AG08396 (cell line): ENCODE results near the gene HCAR3.

Experiments used
- DNase-seq: peaks from one replicate; pipeline ENCODE4 v3.0.0; 2012; ENCODE audit warnings: low spot score, mixed read lengths

Gene HCAR3

DNA sequence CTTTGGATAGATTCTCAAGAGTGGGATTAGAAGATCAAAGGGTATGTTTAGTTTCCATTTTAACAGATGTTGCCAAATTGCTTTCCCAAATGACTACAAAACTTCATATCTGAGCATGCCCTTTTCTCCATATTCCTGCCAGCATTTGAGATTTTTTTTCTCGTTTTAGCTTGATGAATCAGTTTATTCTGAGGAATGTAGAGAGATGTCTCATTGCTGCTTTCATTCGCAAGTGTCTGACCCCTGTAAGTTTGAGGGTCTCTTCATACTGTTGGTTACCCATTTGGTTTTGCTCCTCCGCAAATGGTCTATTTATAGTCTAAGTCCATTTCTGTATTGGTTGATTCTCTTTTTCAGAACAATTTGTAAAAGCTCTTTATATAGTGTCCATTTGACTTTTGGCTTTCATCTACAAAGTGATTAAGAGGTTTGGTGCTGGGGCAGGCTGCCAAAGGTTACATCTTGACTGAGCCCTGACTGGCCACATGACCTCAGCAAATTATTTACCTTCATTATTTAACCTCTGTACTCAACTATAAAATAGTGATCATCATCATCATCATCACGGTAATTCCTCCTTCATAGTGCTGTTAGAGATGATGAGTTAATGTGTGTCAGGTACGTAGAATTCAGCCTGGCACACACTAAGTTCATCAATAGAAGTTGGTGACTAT is 47.1 kb downstream of the HCAR3 start:
- peak; percentile 52 for DNase-seq

GRCh38 chr12:122668268-122668667 is 48.3 kb downstream of the HCAR3 start:
- no peak for DNase-seq

GRCh38 chr12:122665759-122666158 is 50.9 kb downstream of the HCAR3 start:
- DNase-seq, result no peak

DNA sequence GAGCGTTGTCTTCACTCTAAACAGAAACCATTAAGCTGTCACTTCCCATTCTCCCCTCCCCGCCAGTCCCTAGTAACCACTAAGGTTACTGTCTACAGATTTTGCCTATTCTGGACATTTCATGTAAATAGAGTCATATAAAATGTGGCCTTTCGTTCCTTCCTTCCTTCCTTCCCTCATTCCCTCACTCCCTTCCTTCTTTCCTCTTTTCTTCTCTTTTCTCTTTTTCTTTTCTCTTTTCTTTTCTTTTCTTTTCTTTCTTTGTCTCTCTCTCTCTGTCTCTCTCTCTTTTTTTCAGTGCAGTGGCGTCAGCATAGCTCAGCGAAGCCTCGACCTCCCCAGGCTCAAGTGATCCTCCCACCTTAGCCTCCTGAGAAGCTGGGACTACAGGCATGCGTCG is 51.3 kb downstream of the HCAR3 start:
- no peak for DNase-seq
